Karpas-422 (cell line): Measurements from ENCODE around the gene GALNT10. TPM values are rescaled to one million over a fixed set of nuclear protein-coding genes. Genes with fewer than 3 reads are reported as not detected.

Experiments used
- DNase-seq: peaks from one replicate; pipeline ENCODE4 v3.0.0-alpha.2; 2015
- H2AFZ ChIP-seq: fragments of 200-600 bp; sonication (generic); 2 replicates; pipeline ENCODE4 v1.6.1; 2014; ENCODE audit warnings: antibody characterized with exemption, low read length, mixed read lengths
- H3K27ac ChIP-seq: fragments of 200-600 bp; sonication (generic); 2 replicates; pipeline ENCODE4 v1.5.1; 2014; ENCODE audit warnings: mild to moderate bottlenecking, low read length, moderate library complexity
- H3K27me3 ChIP-seq: fragments of 200-600 bp; sonication (generic); 2 replicates; pipeline ENCODE4 v1.6.1; 2014; ENCODE audit warnings: low read length, mixed read lengths
- H3K36me3 ChIP-seq: fragments of 200-600 bp; sonication (generic); 2 replicates; pipeline ENCODE4 v1.6.1; 2014; ENCODE audit warnings: low read length, mixed read lengths; ENCODE audit not compliant: insufficient read depth
- H3K4me1 ChIP-seq: fragments of 200-600 bp; sonication (generic); 2 replicates; pipeline ENCODE4 v1.6.1; 2014; ENCODE audit warnings: mild to moderate bottlenecking, low read length, mixed read lengths
- H3K4me2 ChIP-seq: fragments of 200-600 bp; sonication (generic); 2 replicates; pipeline ENCODE4 v1.6.1; 2014; ENCODE audit warnings: low read length, low read depth, mild to moderate bottlenecking; ENCODE audit not compliant: poor library complexity, severe bottlenecking
- H3K4me3 ChIP-seq: fragments of 200-600 bp; sonication (generic); 2 replicates; pipeline ENCODE4 v1.5.1; 2014; ENCODE audit warnings: mild to moderate bottlenecking, antibody characterized with exemption, low read length, mixed read lengths
- H3K79me2 ChIP-seq: fragments of 200-600 bp; sonication (generic); 2 replicates; pipeline ENCODE4 v1.6.1; 2014; ENCODE audit warnings: mild to moderate bottlenecking, low read length, mixed read lengths
- H3K9ac ChIP-seq: fragments of 200-600 bp; sonication (generic); 2 replicates; pipeline ENCODE4 v1.6.0; 2014; ENCODE audit warnings: low read length
- H3K9me2 ChIP-seq: fragments of 200-600 bp; sonication (generic), shearing (Covaris generic); replicated peaks from 2 replicates; pipeline ENCODE4 v1.6.0; 2014; ENCODE audit warnings: mild to moderate bottlenecking, low read length, moderate library complexity; ENCODE audit not compliant: insufficient read depth
- H3K9me3 ChIP-seq: fragments of 300-700, 200-600 bp; sonication (generic); 2 replicates; pipeline ENCODE4 v1.6.1; 2014; ENCODE audit warnings: low read length, mixed read lengths
- H4K20me1 ChIP-seq: fragments of 200-600 bp; sonication (generic); 2 replicates; pipeline ENCODE4 v1.6.1; 2014; ENCODE audit warnings: mild to moderate bottlenecking, antibody characterized with exemption, low read length, low read depth; ENCODE audit not compliant: insufficient read depth
- total RNA-seq: library from RNA; depleted of rRNA; stranded (reverse); fragments of >200 nt; shearing (Covaris generic); gene quantifications from 2 replicates; pipeline ENCODE4 v1.2.3, GENCODE V29; 2014; ENCODE audit warnings: low replicate concordance

GALNT10 gene
- total RNA-seq, 1 experiment from 2014 or later, result 3.6 TPM

GRCh38 chr5:154312000-154312399 lies 121.5 kb downstream of the GALNT10 start:
- Histone ChIP-seq H3K9ac (no peak overlapping the region), H3K27ac (no peak overlapping the region)

GRCh38 chr5:154312576-154312975 lies 122.0 kb downstream of the GALNT10 start:
- no peaks in the 10 kb centered on the region for H3K27me3 ChIP-seq
- no peak for DNase-seq
- H2AFZ ChIP-seq, result no peak overlapping the region
- no peaks in the 10 kb centered on the region for H4K20me1 ChIP-seq
- H3K79me2 ChIP-seq, result no peaks in the 10 kb centered on the region
- no peaks in the 10 kb centered on the region for H3K9me2 ChIP-seq
- H3K9ac ChIP-seq, result no peak overlapping the region
- no peaks in the 10 kb centered on the region for H3K36me3 ChIP-seq
- no peaks in the 10 kb centered on the region for H3K9me3 ChIP-seq
- no peak overlapping the region for H3K4me3 ChIP-seq
- H3K27ac ChIP-seq, result no peak overlapping the region
- no peak overlapping the region for H3K4me2 ChIP-seq
- H3K4me1 ChIP-seq, result no peaks in the 10 kb centered on the region

More at GRCh38 chr5:154312000-154312399, 121.5 kb downstream of the GALNT10 start:
- H2AFZ ChIP-seq, result no peak overlapping the region
- H3K79me2 ChIP-seq, result no peaks in the 10 kb centered on the region
- no peaks in the 10 kb centered on the region for H3K27me3 ChIP-seq
- H3K9me2 ChIP-seq, result no peaks in the 10 kb centered on the region
- H3K4me3 ChIP-seq, result no peak overlapping the region
- no peak overlapping the region for H3K4me2 ChIP-seq
- H4K20me1 ChIP-seq, result no peaks in the 10 kb centered on the region
- no peaks in the 10 kb centered on the region for H3K9me3 ChIP-seq
- no peaks in the 10 kb centered on the region for H3K4me1 ChIP-seq
- no peaks in the 10 kb centered on the region for H3K36me3 ChIP-seq
- no peak for DNase-seq

GRCh38 chr5:154313360-154314017 lies 123.0 kb downstream of the GALNT10 start:
- H4K20me1 ChIP-seq, result no peaks in the 10 kb centered on the region

GRCh38 chr5:154315196-154315595 lies 124.7 kb downstream of the GALNT10 start:
- Histone ChIP-seq H3K9ac (no peak overlapping the region), H3K4me2 (no peak overlapping the region), H2AFZ (no peak overlapping the region), H4K20me1 (no peaks in the 10 kb centered on the region), H3K4me1 (no peaks in the 10 kb centered on the region), H3K27ac (no peak overlapping the region), H3K9me2 (no peaks in the 10 kb centered on the region), H3K36me3 (no peaks in the 10 kb centered on the region), H3K4me3 (no peak overlapping the region), H3K9me3 (no peaks in the 10 kb centered on the region), H3K79me2 (no peaks in the 10 kb centered on the region), H3K27me3 (no peaks in the 10 kb centered on the region)
- no peak for DNase-seq

More at GRCh38 chr5:154313360-154314017, 123.0 kb downstream of the GALNT10 start:
- Histone ChIP-seq H3K27me3 (no peaks in the 10 kb centered on the region), H3K4me3 (no peak overlapping the region), H2AFZ (no peak overlapping the region), H3K27ac (no peak overlapping the region), H3K36me3 (no peaks in the 10 kb centered on the region), H3K9me3 (no peaks in the 10 kb centered on the region), H3K79me2 (no peaks in the 10 kb centered on the region), H3K4me1 (no peaks in the 10 kb centered on the region), H3K9ac (no peak overlapping the region), H3K4me2 (no peak overlapping the region), H3K9me2 (no peaks in the 10 kb centered on the region)
- DNase-seq, result no peak

GRCh38 chr5:154315756-154316155 lies 125.2 kb downstream of the GALNT10 start:
- H3K4me3 ChIP-seq, result no peak overlapping the region
- no peaks in the 10 kb centered on the region for H3K79me2 ChIP-seq
- DNase-seq, result no peak
- no peak overlapping the region for H3K4me2 ChIP-seq
- H3K36me3 ChIP-seq, result no peaks in the 10 kb centered on the region
- no peaks in the 10 kb centered on the region for H4K20me1 ChIP-seq
- H3K9ac ChIP-seq, result no peak overlapping the region
- no peaks in the 10 kb centered on the region for H3K27me3 ChIP-seq
- no peaks in the 10 kb centered on the region for H3K4me1 ChIP-seq
- H3K9me2 ChIP-seq, result no peaks in the 10 kb centered on the region
- H3K27ac ChIP-seq, result no peak overlapping the region
- H2AFZ ChIP-seq, result no peak overlapping the region
- no peaks in the 10 kb centered on the region for H3K9me3 ChIP-seq

- Histone ChIP-seq H3K27me3 (no peaks in the 10 kb centered on the region), H3K27ac (no peak overlapping the region), H3K9ac (no peak overlapping the region), H2AFZ (no peak overlapping the region), H3K9me3 (no peaks in the 10 kb centered on the region), H3K36me3 (no peaks in the 10 kb centered on the region), H3K4me2 (no peak overlapping the region), H3K4me3 (no peak overlapping the region), H4K20me1 (no peaks in the 10 kb centered on the region), H3K9me2 (no peaks in the 10 kb centered on the region), H3K79me2 (no peaks in the 10 kb centered on the region), H3K4me1 (no peaks in the 10 kb centered on the region)
- no peak for DNase-seq
Measured at GRCh38 chr5:154316223-154316935, 125.8 kb downstream of the GALNT10 start.

GRCh38 chr5:154317916-154318315 lies 127.4 kb downstream of the GALNT10 start:
- H3K27ac ChIP-seq, result no peak overlapping the region
- H3K9ac ChIP-seq, result no peak overlapping the region
- H3K27me3 ChIP-seq, result no peaks in the 10 kb centered on the region
- no peaks in the 10 kb centered on the region for H3K36me3 ChIP-seq
- H3K79me2 ChIP-seq, result no peaks in the 10 kb centered on the region
- no peaks in the 10 kb centered on the region for H3K9me2 ChIP-seq
- no peaks in the 10 kb centered on the region for H3K9me3 ChIP-seq
- H3K4me1 ChIP-seq, result no peaks in the 10 kb centered on the region
- H2AFZ ChIP-seq, result no peak overlapping the region
- no peak overlapping the region for H3K4me2 ChIP-seq
- no peak for DNase-seq
- no peaks in the 10 kb centered on the region for H4K20me1 ChIP-seq
- no peak overlapping the region for H3K4me3 ChIP-seq

GRCh38 chr5:154318691-154319090 lies 128.2 kb downstream of the GALNT10 start:
- H4K20me1 ChIP-seq, result no peaks in the 10 kb centered on the region
- no peaks in the 10 kb centered on the region for H3K4me1 ChIP-seq
- DNase-seq, result no peak
- no peaks in the 10 kb centered on the region for H3K79me2 ChIP-seq
- no peaks in the 10 kb centered on the region for H3K9me2 ChIP-seq
- no peak overlapping the region for H3K4me2 ChIP-seq
- no peaks in the 10 kb centered on the region for H3K27me3 ChIP-seq
- no peak overlapping the region for H3K27ac ChIP-seq
- no peak overlapping the region for H3K4me3 ChIP-seq
- no peak overlapping the region for H3K9ac ChIP-seq
- H3K36me3 ChIP-seq, result no peaks in the 10 kb centered on the region
- no peaks in the 10 kb centered on the region for H3K9me3 ChIP-seq
- no peak overlapping the region for H2AFZ ChIP-seq
